Peyer's patch (tissue), 4 donors: ENCODE measurements around the gene ARRDC5. TPM values are rescaled to one million over a fixed set of nuclear protein-coding genes. Genes with fewer than 3 reads are reported as not detected.
"Not testable (repeated sequence)": the region's sequence is repeated elsewhere in the genome, so short reads cannot be mapped to it uniquely, and the experiment has no call there.

Source experiments
- DNase-seq, 3 donors: peaks; one replicate each; pipeline ENCODE4 v3.0.0-alpha.2; 2017 to 2019
- H3K27ac ChIP-seq, 4 donors: fragments of 200-600 bp; sonication (generic); one replicate each; pipeline ENCODE4 v1.5.1; 2016 to 2019
- H3K27me3 ChIP-seq, 2 donors: fragments of 200-600 bp; sonication (generic); one replicate each; pipeline ENCODE4 v1.5.1; 2019
- H3K36me3 ChIP-seq, 3 donors: fragments of 200-600 bp; sonication (generic); one replicate each; pipeline ENCODE4 v1.5.1; 2016 to 2019
- H3K4me1 ChIP-seq, 4 donors: fragments of 200-600 bp; sonication (generic); one replicate each; pipeline ENCODE4 v1.5.1; 2016 to 2019
- H3K4me3 ChIP-seq, 4 donors: fragments of 200-600 bp; sonication (generic); 1 replicate in 3 of 4; 2 replicates in 1 of 4; pipeline ENCODE4 v1.5.1; 2016 to 2019; ENCODE audit warnings: mild to moderate bottlenecking in 1 of 4
- H3K9me3 ChIP-seq, 4 donors: fragments of 200-600 bp; sonication (generic); one replicate each; pipeline ENCODE4 v1.5.1; 2016 to 2019; ENCODE audit warnings: mild to moderate bottlenecking in 1 of 4
- CTCF ChIP-seq, 6 experiments: fragments of 450-650 bp in 4 of 6; fragments of 200-600 bp in 2 of 6; sonication (generic) in 1 of 6; IDR thresholded peaks; one replicate each; pipeline ENCODE4 v1.5.1; 2017 to 2019; ENCODE audit warnings: antibody characterized with exemption in 6 of 6, mild to moderate bottlenecking in 3 of 6, moderate library complexity in 1 of 6
- POLR2A ChIP-seq, 2 donors: fragments of 450-650 bp; IDR thresholded peaks; one replicate each; pipeline ENCODE4 v1.5.1; 2017; ENCODE audit warnings: antibody characterized with exemption in 2 of 2, mild to moderate bottlenecking in 2 of 2, moderate library complexity in 2 of 2
- total RNA-seq, 4 donors: library from RNA; depleted of rRNA; stranded (reverse); fragments of >200 nt; gene quantifications; one replicate each; pipeline ENCODE4 v1.1.0, GENCODE V29; 2016

Gene ARRDC5
- total RNA-seq, 4 donors from 2014 or later, result 0.76 to 8.3 (median 3.1) TPM; not detected in 1

- Histone ChIP-seq H3K4me1 (peaks cover 0 to 14% (median 0%) of the 10 kb centered on the region in 4 donors), H3K9me3 (no peaks in the 10 kb centered on the region), H3K36me3 (peaks cover 0 to 54% (median 0%) of the 10 kb centered on the region in 3 donors), H3K4me3 (no peak overlapping the region), H3K27ac (no peak overlapping the region), H3K27me3 (no peaks in the 10 kb centered on the region)
- DNase-seq, result no peak
- TF ChIP-seq CTCF (IDR thresholded peaks at IDR 0.05) (no peak), POLR2A (IDR thresholded peaks at IDR 0.05) (no peak)
These were observed 43.0 kb downstream of the ARRDC5 start for GRCh38 chr19:4859697-4860096.

DNA sequence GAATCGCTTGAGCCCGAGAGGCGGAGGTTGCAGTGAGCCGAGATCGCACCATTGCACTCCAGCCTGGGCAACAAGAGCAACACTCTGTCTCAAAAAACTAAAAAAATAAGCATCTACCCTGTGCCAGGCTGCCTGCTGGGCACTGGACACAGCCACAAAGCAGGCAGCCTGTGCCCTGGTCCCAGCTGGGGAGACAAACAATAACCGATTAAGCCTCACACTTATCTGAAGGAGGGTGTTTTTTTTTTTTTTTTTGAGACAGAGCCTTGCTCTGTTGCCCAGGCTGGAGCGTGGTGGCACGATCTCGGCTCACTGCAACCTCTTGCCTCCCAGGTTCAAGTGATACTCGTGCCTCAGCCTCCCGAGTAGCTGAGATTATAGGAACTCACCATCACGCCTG lies 46.2 kb downstream of the ARRDC5 start:
- not testable (repeated sequence) for H3K4me3 ChIP-seq, H3K27me3 ChIP-seq, H3K9me3 ChIP-seq, H3K27ac ChIP-seq, DNase-seq, H3K4me1 ChIP-seq
- H3K36me3 ChIP-seq, result peaks cover 0 to 74% (median 0%) of the 10 kb centered on the region in 3 donors

DNA sequence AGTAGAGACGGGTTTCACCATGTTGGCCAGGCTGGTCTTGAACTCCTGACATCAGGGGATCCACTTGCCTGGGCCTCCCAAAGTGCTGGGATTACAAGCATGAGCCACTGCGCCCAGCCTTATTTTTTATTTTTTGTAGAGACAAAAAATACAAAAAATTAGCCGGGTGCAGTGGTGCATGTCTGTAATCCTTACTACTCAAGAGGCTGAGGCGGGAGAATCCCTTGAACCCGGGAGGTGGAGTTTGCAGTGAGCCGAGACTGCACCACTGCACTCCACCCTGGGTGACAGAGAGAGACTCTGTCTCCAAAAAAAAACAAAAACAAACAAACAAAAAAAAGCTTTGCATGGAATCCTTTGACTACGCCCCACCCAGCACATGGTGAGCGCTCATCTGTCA lies 49.2 kb downstream of the ARRDC5 start:
- H3K27ac ChIP-seq, result not testable (repeated sequence)
- peaks cover 0 to 78% (median 0%) of the 10 kb centered on the region in 3 donors for H3K36me3 ChIP-seq

GRCh38 chr19:4852484-4852883 lies 50.2 kb downstream of the ARRDC5 start:
- no peak for TF ChIP-seq CTCF (IDR thresholded peaks at IDR 0.05)
- TF ChIP-seq POLR2A (IDR thresholded peaks at IDR 0.05), result no peak
- no peaks in the 10 kb centered on the region for H3K27me3 ChIP-seq
- H3K36me3 ChIP-seq, result peaks cover 0 to 77% (median 0%) of the 10 kb centered on the region in 3 donors
- H3K4me1 ChIP-seq, result no peaks in the 10 kb centered on the region
- no peak for DNase-seq
- H3K4me3 ChIP-seq, result no peak overlapping the region
- H3K27ac ChIP-seq, result no peak overlapping the region
- no peaks in the 10 kb centered on the region for H3K9me3 ChIP-seq

More for the DNA sequence above, 49.2 kb downstream of the ARRDC5 start:
- not testable (repeated sequence) for H3K4me1 ChIP-seq, H3K4me3 ChIP-seq, DNase-seq, H3K9me3 ChIP-seq, H3K27me3 ChIP-seq

GRCh38 chr19:4851551-4852290 lies 51.0 kb downstream of the ARRDC5 start:
- H3K9me3 ChIP-seq, result no peaks in the 10 kb centered on the region
- H3K27me3 ChIP-seq, result no peaks in the 10 kb centered on the region
- peak; percentile 78 to 84 (median 80) for DNase-seq
- no peaks in the 10 kb centered on the region for H3K4me1 ChIP-seq
- TF ChIP-seq CTCF (IDR thresholded peaks at IDR 0.05) (peak; percentile 61 to 86 (median 82)), POLR2A (IDR thresholded peaks at IDR 0.05) (no peak)
- H3K36me3 ChIP-seq, result peaks cover 0 to 77% (median 0%) of the 10 kb centered on the region in 3 donors
- no peak overlapping the region for H3K27ac ChIP-seq
- no peak overlapping the region for H3K4me3 ChIP-seq

DNA sequence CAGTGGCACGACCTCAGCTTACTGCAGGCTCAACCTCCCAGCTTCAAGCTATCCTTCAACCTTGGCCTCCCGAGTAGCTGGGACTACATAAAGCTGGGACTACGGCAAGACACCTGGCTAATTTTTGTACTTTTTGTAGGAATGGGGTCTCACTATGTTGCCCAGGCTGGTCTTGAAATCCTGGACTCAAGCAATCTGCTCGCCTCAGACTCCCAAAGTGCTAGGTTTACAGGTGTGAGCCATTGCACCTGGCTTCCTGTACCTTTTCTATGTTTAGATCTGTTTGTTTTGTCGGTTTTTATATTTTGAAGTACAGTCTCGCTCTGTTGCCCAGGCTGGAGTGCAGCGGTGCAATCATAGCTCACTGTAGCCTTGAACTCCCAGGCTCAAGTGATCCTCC lies 53.7 kb downstream of the ARRDC5 start:
- no peaks in the 10 kb centered on the region for H3K4me1 ChIP-seq
- peaks cover 0 to 79% (median 0%) of the 10 kb centered on the region in 3 donors for H3K36me3 ChIP-seq
- no peak overlapping the region for H3K4me3 ChIP-seq
- H3K9me3 ChIP-seq, result no peaks in the 10 kb centered on the region
- H3K27me3 ChIP-seq, result no peaks in the 10 kb centered on the region
- no peak for DNase-seq
- no peak overlapping the region for H3K27ac ChIP-seq
- TF ChIP-seq POLR2A (IDR thresholded peaks at IDR 0.05) (no peak), CTCF (IDR thresholded peaks at IDR 0.05) (no peak)
